Measurements from ENCODE around the gene LGI4. TPM values are rescaled to one million over a fixed set of nuclear protein-coding genes. Genes with fewer than 3 reads are reported as not detected.

The LGI4 gene
- total and polyA plus RNA-seq, 2 donors (not counting 1 experiment from before 2014, with no cell fraction given): 0.17 to 0.19 TPM

- Histone ChIP-seq H3K27ac (ENCODE audit: insufficient read depth, low read length) (no peak overlapping the region), H3K4me3 (replicated peaks in 1 of 4; ENCODE audit: control extremely low read depth in 1 of 4, insufficient read depth in 1 of 4, low read depth in 3 of 4, low read length in 4 of 4) (no peak overlapping the region), H2AFZ (ENCODE audit: low read length) (no peak overlapping the region), H3K79me2 (ENCODE audit: control insufficient read depth, insufficient read depth, low read length) (no peaks in the 10 kb centered on the region), H3K4me1 (ENCODE audit: control insufficient read depth, extremely low read depth, insufficient read depth, low read length) (peaks cover 3% of the 10 kb centered on the region), H3K27me3 (ENCODE audit: control insufficient read depth, insufficient read depth, low read length) (no peaks in the 10 kb centered on the region), H3K4me2 (ENCODE audit: extremely low read depth, insufficient read depth, low read length) (no peak overlapping the region), H3K9ac (ENCODE audit: insufficient read depth, low read length) (no peak overlapping the region), H3K36me3 (ENCODE audit: control insufficient read depth, insufficient read depth, low read length) (no peaks in the 10 kb centered on the region), H3K9me3 (ENCODE audit: control insufficient read depth, insufficient read depth, low read depth, low read length) (no peaks in the 10 kb centered on the region), H4K20me1 (ENCODE audit: control insufficient read depth, extremely low read depth, insufficient read depth, low read length) (no peaks in the 10 kb centered on the region)
- TF ChIP-seq EZH2 (IDR thresholded peaks at IDR 0.05; ENCODE audit: low read length, missing control alignments) (no peak), CTCF (conservative IDR thresholded peaks at IDR 0.05 in 1 of 2, IDR thresholded peaks at IDR 0.05 in 1 of 2; ENCODE audit: low read depth in 1 of 2, low read length in 2 of 2) (no peak)
- no peak for DNase-seq (ENCODE audit: low read depth in 2 of 2)
Measured at GRCh38 chr19:35089554-35089953, 45.3 kb downstream of the LGI4 start.

- H3K79me2 ChIP-seq (ENCODE audit: control insufficient read depth, insufficient read depth, low read length): no peaks in the 10 kb centered on the region
- no peak overlapping the region for H3K9ac ChIP-seq (ENCODE audit: insufficient read depth, low read length)
- peaks cover 3% of the 10 kb centered on the region for H3K4me1 ChIP-seq (ENCODE audit: control insufficient read depth, extremely low read depth, insufficient read depth, low read length)
- DNase-seq (ENCODE audit: low read depth in 2 of 2): peak; percentile 77 to 88
- H3K27me3 ChIP-seq (ENCODE audit: control insufficient read depth, insufficient read depth, low read length): no peaks in the 10 kb centered on the region
- no peak overlapping the region for H3K27ac ChIP-seq (ENCODE audit: insufficient read depth, low read length)
- no peak overlapping the region for H3K4me3 ChIP-seq (replicated peaks in 1 of 4; ENCODE audit: control extremely low read depth in 1 of 4, insufficient read depth in 1 of 4, low read depth in 3 of 4, low read length in 4 of 4)
- H3K9me3 ChIP-seq (ENCODE audit: control insufficient read depth, insufficient read depth, low read depth, low read length): no peaks in the 10 kb centered on the region
- no peak overlapping the region for H2AFZ ChIP-seq (ENCODE audit: low read length)
- H3K4me2 ChIP-seq (ENCODE audit: extremely low read depth, insufficient read depth, low read length): no peak overlapping the region
- H3K36me3 ChIP-seq (ENCODE audit: control insufficient read depth, insufficient read depth, low read length): no peaks in the 10 kb centered on the region
- TF ChIP-seq EZH2 (IDR thresholded peaks at IDR 0.05; ENCODE audit: low read length, missing control alignments) (no peak), CTCF (conservative IDR thresholded peaks at IDR 0.05 in 1 of 2, IDR thresholded peaks at IDR 0.05 in 1 of 2; ENCODE audit: low read depth in 1 of 2, low read length in 2 of 2) (no peak)
- no peaks in the 10 kb centered on the region for H4K20me1 ChIP-seq (ENCODE audit: control insufficient read depth, extremely low read depth, insufficient read depth, low read length)
Measured at GRCh38 chr19:35088131-35088913, 46.5 kb downstream of the LGI4 start.

GRCh38 chr19:35087393-35087792, 47.5 kb downstream of the LGI4 start:
- no peaks in the 10 kb centered on the region for H3K27me3 ChIP-seq (ENCODE audit: control insufficient read depth, insufficient read depth, low read length)
- H3K4me2 ChIP-seq (ENCODE audit: extremely low read depth, insufficient read depth, low read length): no peak overlapping the region
- H3K4me3 ChIP-seq (replicated peaks in 1 of 4; ENCODE audit: control extremely low read depth in 1 of 4, insufficient read depth in 1 of 4, low read depth in 3 of 4, low read length in 4 of 4): no peak overlapping the region
- DNase-seq (ENCODE audit: low read depth in 2 of 2): no peak
- no peaks in the 10 kb centered on the region for H3K9me3 ChIP-seq (ENCODE audit: control insufficient read depth, insufficient read depth, low read depth, low read length)
- no peak overlapping the region for H2AFZ ChIP-seq (ENCODE audit: low read length)
- no peaks in the 10 kb centered on the region for H4K20me1 ChIP-seq (ENCODE audit: control insufficient read depth, extremely low read depth, insufficient read depth, low read length)
- H3K9ac ChIP-seq (ENCODE audit: insufficient read depth, low read length): no peak overlapping the region
- H3K79me2 ChIP-seq (ENCODE audit: control insufficient read depth, insufficient read depth, low read length): no peaks in the 10 kb centered on the region
- no peak for TF ChIP-seq EZH2 (IDR thresholded peaks at IDR 0.05; ENCODE audit: low read length, missing control alignments)
- no peak for TF ChIP-seq CTCF (conservative IDR thresholded peaks at IDR 0.05 in 1 of 2, IDR thresholded peaks at IDR 0.05 in 1 of 2; ENCODE audit: low read depth in 1 of 2, low read length in 2 of 2)
- peaks cover 3% of the 10 kb centered on the region for H3K4me1 ChIP-seq (ENCODE audit: control insufficient read depth, extremely low read depth, insufficient read depth, low read length)
- no peak overlapping the region for H3K27ac ChIP-seq (ENCODE audit: insufficient read depth, low read length)
- H3K36me3 ChIP-seq (ENCODE audit: control insufficient read depth, insufficient read depth, low read length): no peaks in the 10 kb centered on the region
